GM12892 (cell line): ENCODE measurements around the gene DPEP2NB.
A peak's percentile ranks its signal among the peaks of the same experiment; 100 is the strongest.

ENCODE experiments used
- DNase-seq: peaks from one replicate; pipeline ENCODE4 v3.0.0; 2011; ENCODE audit not compliant: insufficient read length
- FAIRE-seq: peaks from 2 replicates; lab custom pipeline; 2011; peaks lifted over from hg19 to GRCh38; lab: Jason Lieb, UNC
- POLR2A ChIP-seq: IDR thresholded peaks from 2 replicates; pipeline ENCODE4 v1.6.1; 2011; ENCODE audit warnings: low read depth, low read length, control low read depth
- POLR2AphosphoS5 ChIP-seq: IDR thresholded peaks from 2 replicates; pipeline ENCODE4 v1.6.1; 2011; ENCODE audit warnings: low read depth, low read length, control low read depth
- TAF1 ChIP-seq: IDR thresholded peaks from 2 replicates; pipeline ENCODE4 v1.6.1; 2011; ENCODE audit warnings: low read depth, mild to moderate bottlenecking, control low read depth, low read length, borderline replicate concordance

DPEP2NB gene

GRCh38 chr16:67971111-67971510 lies 44.6 kb downstream of the DPEP2NB start:
- no peak for FAIRE-seq
- TF ChIP-seq TAF1 (no peak), POLR2A (no peak), POLR2AphosphoS5 (no peak)
- no peak for DNase-seq

GRCh38 chr16:67969254-67970039 lies 46.3 kb downstream of the DPEP2NB start:
- TF ChIP-seq POLR2A (no peak), TAF1 (no peak), POLR2AphosphoS5 (no peak)
- DNase-seq (no peak), FAIRE-seq (no peak)

GRCh38 chr16:67968400-67969253 lies 47.1 kb downstream of the DPEP2NB start, which contains the start of gene SLC12A4:
SLC12A4 (minus strand) TSS chr16:67968637; CDS start chr16:67968553, 84 bp downstream.
- TF ChIP-seq POLR2A (peak; percentile 68; the same call in 1 of the 2 replicates), TAF1 (no peak), POLR2AphosphoS5 (0 out of 2 replicates have a peak, but pooled peaks have one; percentile 54)
- FAIRE-seq (peak; percentile 91), DNase-seq (peak; percentile 97)

- no peak for TF ChIP-seq POLR2A
- TF ChIP-seq POLR2AphosphoS5, result no peak
- no peak for TF ChIP-seq TAF1
- peak; percentile 62 for DNase-seq
- FAIRE-seq, result no peak
Measured at GRCh38 chr16:67967958-67968399, 47.7 kb downstream of the DPEP2NB start.

- FAIRE-seq (peak; percentile 80), DNase-seq (no peak)
- TF ChIP-seq POLR2A (0 out of 2 replicates have a peak, but pooled peaks have one; percentile 18), TAF1 (no peak)
Measured at GRCh38 chr16:67967183-67967957, 48.3 kb downstream of the DPEP2NB start.

- TF ChIP-seq POLR2AphosphoS5, result no peak; the same call in 1 of the 2 replicates
- TF ChIP-seq POLR2A, result no peak
- TF ChIP-seq TAF1, result no peak
- DNase-seq (no peak), FAIRE-seq (no peak)
Measured at GRCh38 chr16:67966549-67967182, 49.0 kb downstream of the DPEP2NB start.

- no peak for FAIRE-seq
- no peak for DNase-seq
- no peak for TF ChIP-seq POLR2A
- no peak; the same call in 1 of the 2 replicates for TF ChIP-seq POLR2AphosphoS5
- TF ChIP-seq TAF1, result no peak
Measured at GRCh38 chr16:67965668-67966548, 49.8 kb downstream of the DPEP2NB start.

- FAIRE-seq (peak; percentile 21), DNase-seq (no peak)
- TF ChIP-seq POLR2AphosphoS5, result no peak
Measured at GRCh38 chr16:67964477-67965131, 51.1 kb downstream of the DPEP2NB start.

- TF ChIP-seq TAF1, result no peak
- TF ChIP-seq POLR2A, result no peak
- TF ChIP-seq POLR2AphosphoS5, result no peak
- DNase-seq (no peak), FAIRE-seq (no peak)
Measured at GRCh38 chr16:67963662-67964321, 51.9 kb downstream of the DPEP2NB start.
